Thyroid gland (tissue), 4 donors: ENCODE data around the gene ATL2. TPM values are rescaled to one million over a fixed set of nuclear protein-coding genes. Genes with fewer than 3 reads are reported as not detected.
A peak's percentile ranks its signal among the peaks of the same experiment; 100 is the strongest.

ENCODE experiments used
- DNase-seq, 2 donors: peaks; one replicate each; pipeline ENCODE4 v3.0.0-alpha.2; 2019
- H3K27ac ChIP-seq, 3 donors: fragments of 200-600 bp; sonication (generic); 1 replicate in 2 of 3; 2 replicates in 1 of 3; pipeline ENCODE4 v1.5.1; 2016 to 2019; ENCODE audit warnings: mild to moderate bottlenecking in 1 of 3, moderate library complexity in 1 of 3
- H3K27me3 ChIP-seq: fragments of 200-600 bp; sonication (generic); one replicate; pipeline ENCODE4 v1.5.1; 2019
- H3K36me3 ChIP-seq, 2 donors: fragments of 200-600 bp; sonication (generic); one replicate each; pipeline ENCODE4 v1.5.1; 2016 to 2019
- H3K4me1 ChIP-seq, 2 donors: fragments of 200-600 bp; sonication (generic); one replicate each; pipeline ENCODE4 v1.5.1; 2017 to 2019
- H3K4me3 ChIP-seq, 3 donors: fragments of 200-600 bp; sonication (generic); replicated peaks in 1 of 3; 1 replicate in 2 of 3; 2 replicates in 1 of 3; pipeline ENCODE4 v1.5.1; 2016; ENCODE audit warnings: mild to moderate bottlenecking in 1 of 3
- H3K9me3 ChIP-seq: fragments of 200-600 bp; sonication (generic); one replicate; pipeline ENCODE4 v1.5.1; 2017
- POLR2A ChIP-seq, 2 donors: fragments of 450-650 bp; IDR thresholded peaks; one replicate each; pipeline ENCODE4 v1.6.1; 2017; ENCODE audit warnings: antibody characterized with exemption in 2 of 2, mild to moderate bottlenecking in 2 of 2, moderate library complexity in 1 of 2
- WGBS, 2 donors: methylation state at CpG; one replicate each; pipeline ENCODE4 v1.1.5; 2017; 5-methylcytosine and 5-hydroxymethylcytosine counted together
- intact Hi-C: fragments of 100-400 bp; cut with DNase I; formaldehyde crosslinking; loops from one replicate; pipeline ENCODE4 v1.15.1; 2023
- total RNA-seq, 4 donors: library from RNA; depleted of rRNA; stranded (reverse); fragments of >200 nt; gene quantifications; one replicate each; pipeline ENCODE4 v1.2.3, GENCODE V29; 2016
- TF ChIP-seq, protein P1 (sequence below), 6 experiments: fragments of 200-600 bp in 3 of 6; fragments of 450-650 bp in 3 of 6; sonication (generic) in 3 of 6; IDR thresholded peaks; one replicate each; pipeline ENCODE4 v1.5.1; 2016 to 2019; ENCODE audit warnings: antibody characterized with exemption in 6 of 6, mild to moderate bottlenecking in 2 of 6, inconsistent platforms in 1 of 6, moderate library complexity in 1 of 6

The ATL2 gene
- total RNA-seq, 4 donors from 2014 or later = 126 to 267 (median 146) TPM

DNA sequence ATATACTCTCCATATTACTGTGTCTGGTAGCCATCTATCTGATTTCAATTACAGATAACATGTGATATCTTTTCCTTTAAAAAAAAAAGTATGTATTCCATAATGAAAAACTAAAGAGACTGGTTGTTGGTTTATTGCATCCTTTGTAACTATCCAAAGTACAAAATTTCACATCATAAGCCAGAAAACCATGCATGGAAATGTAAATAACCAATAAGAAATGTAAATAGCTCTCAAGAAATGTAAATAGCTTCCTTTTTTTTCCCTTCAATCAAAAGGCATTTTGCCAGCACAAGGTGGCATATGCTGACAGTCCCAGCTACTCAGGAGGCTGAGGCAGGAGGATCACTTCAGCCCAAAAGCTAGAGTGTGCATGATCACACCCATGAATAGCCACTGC is 59.3 kb downstream of the ATL2 start:
- H3K9me3 ChIP-seq = no peaks in the 10 kb centered on the region
- H3K4me1 ChIP-seq = peaks cover 37 to 47% of the 10 kb centered on the region in 2 donors
- H3K27ac ChIP-seq = peak overlapping the region; percentile 13 to 79 (median 64)
- H3K27me3 ChIP-seq = no peaks in the 10 kb centered on the region
- intact Hi-C loops = loop anchor here (10.0 kb wide), 1 partner anchor 187 kb away; no protein-coding TSS in a partner anchor
- DNase-seq = no peak
- peaks cover 15% of the 10 kb centered on the region in 2 donors for H3K36me3 ChIP-seq
- TF ChIP-seq POLR2A (IDR thresholded peaks at IDR 0.05) = no peak
- TF ChIP-seq, protein P1, sequence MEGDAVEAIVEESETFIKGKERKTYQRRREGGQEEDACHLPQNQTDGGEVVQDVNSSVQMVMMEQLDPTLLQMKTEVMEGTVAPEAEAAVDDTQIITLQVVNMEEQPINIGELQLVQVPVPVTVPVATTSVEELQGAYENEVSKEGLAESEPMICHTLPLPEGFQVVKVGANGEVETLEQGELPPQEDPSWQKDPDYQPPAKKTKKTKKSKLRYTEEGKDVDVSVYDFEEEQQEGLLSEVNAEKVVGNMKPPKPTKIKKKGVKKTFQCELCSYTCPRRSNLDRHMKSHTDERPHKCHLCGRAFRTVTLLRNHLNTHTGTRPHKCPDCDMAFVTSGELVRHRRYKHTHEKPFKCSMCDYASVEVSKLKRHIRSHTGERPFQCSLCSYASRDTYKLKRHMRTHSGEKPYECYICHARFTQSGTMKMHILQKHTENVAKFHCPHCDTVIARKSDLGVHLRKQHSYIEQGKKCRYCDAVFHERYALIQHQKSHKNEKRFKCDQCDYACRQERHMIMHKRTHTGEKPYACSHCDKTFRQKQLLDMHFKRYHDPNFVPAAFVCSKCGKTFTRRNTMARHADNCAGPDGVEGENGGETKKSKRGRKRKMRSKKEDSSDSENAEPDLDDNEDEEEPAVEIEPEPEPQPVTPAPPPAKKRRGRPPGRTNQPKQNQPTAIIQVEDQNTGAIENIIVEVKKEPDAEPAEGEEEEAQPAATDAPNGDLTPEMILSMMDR (IDR thresholded peaks at IDR 0.05) = no peak
- H3K4me3 ChIP-seq = no peak overlapping the region

DNA sequence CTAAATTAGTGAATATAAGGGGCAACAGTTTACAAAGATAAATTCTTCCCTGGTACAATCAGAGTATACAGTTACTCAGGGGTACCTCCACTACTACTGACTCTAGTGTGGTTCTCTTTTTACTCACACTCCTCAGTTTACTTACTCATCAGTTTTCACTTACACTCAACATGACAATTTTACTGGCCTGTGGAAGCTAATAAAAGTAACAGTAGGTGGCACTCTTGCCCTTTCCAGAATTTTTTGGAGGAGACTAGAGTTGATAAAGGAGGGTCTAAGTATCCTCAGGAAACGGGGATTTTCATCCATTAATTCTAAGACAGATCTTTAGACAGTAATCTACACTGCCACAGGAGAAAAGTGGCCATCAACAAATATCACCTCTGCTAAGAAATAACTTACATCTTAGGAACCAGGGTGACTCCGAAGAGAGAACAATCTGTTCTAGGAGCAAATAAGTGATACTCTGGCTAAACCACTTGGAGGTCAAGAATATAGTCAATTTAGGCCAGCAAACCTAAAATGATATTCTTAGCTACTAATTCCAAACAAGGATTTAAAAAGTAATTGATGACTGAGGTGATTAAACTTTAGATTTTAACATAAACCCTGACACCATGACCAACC is 61.3 kb downstream of the ATL2 start:
- intact Hi-C loops = loop anchor here (10.0 kb wide), 1 partner anchor 189 kb away; no protein-coding TSS in a partner anchor
- Histone ChIP-seq H3K27me3 (no peaks in the 10 kb centered on the region), H3K4me1 (peaks cover 27 to 33% of the 10 kb centered on the region in 2 donors), H3K4me3 (no peak overlapping the region), H3K27ac (peak overlapping the region in 2 of 3 donors; percentile 64 to 79), H3K9me3 (no peaks in the 10 kb centered on the region), H3K36me3 (peaks cover 29% of the 10 kb centered on the region in 2 donors)
- DNase-seq = no peak
- 41 to 56% methylated on average over 2 of the region's 2 CpGs for WGBS, 2 donors
- TF ChIP-seq POLR2A (IDR thresholded peaks at IDR 0.05) = no peak
- TF ChIP-seq, protein P1 (IDR thresholded peaks at IDR 0.05) = peak; percentile 41 to 87 (median 76)

DNA sequence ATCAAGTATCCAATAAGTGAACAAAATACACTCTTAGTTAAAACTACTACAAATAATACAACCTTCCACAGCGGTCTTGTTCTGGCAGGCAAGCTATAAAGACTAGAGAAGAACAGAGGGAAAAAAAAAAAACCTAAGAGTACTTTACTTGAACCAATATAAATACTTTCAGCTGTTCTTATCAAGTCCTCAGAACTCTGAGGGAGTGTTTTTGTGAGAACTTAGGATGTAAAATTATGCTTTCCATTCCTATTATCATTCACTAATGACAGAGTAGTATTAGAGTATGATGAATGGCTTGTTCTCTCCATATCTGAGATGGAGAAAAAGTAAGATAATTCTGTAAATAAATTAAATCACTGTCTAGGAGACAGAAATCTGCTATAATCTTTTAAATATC is 68.3 kb downstream of the ATL2 start:
- Histone ChIP-seq H3K36me3 (peaks cover 18 to 26% of the 10 kb centered on the region in 2 donors), H3K27me3 (no peaks in the 10 kb centered on the region), H3K9me3 (no peaks in the 10 kb centered on the region), H3K4me1 (peaks cover 2 to 6% of the 10 kb centered on the region in 2 donors), H3K4me3 (no peak overlapping the region), H3K27ac (no peak overlapping the region)
- TF ChIP-seq, protein P1 (IDR thresholded peaks at IDR 0.05) = no peak
- TF ChIP-seq POLR2A (IDR thresholded peaks at IDR 0.05) = no peak
- DNase-seq = no peak
- intact Hi-C loops = no loop called here
- WGBS, 2 donors = 57 to 72% methylated on average over 1 of the region's 1 CpG

DNA sequence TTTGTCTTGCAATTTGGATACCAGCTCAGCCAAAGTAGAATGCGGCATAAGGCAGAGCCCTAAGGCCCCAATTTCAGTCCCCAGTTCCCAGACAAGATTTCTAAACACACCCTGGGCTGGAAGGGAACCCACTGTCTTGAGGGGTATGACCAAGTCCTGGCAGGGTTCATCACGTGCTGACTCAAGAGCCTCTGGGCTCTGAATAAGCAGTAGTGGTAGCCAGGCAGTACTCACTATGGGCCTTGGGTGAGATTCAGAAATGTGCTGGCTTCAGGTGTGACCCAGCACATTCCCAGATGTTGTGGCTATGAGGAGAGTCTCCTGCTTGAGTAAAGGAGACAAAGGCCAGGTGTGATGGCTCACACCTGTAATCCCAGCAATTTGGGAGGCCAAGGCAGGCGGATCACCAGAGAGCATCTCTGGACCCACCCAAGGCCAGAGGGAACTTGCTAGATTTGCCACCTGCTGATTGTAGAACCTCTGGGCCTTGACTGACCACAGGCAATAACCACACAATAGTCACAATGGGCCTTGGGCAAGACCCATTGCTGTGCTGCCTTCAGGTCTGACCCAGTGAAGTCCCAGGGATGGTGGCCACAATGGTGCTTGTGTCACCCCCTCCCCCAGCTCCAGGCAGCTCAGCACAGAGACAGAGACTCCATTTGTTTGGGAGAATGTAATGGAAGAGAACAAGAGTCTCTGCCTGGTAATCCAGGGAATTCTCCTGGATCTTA is 74.9 kb downstream of the ATL2 start:
- 62 to 95% methylated on average over 2 to 3 of the region's 3 CpGs for WGBS, 2 donors
- Histone ChIP-seq H3K9me3 (no peaks in the 10 kb centered on the region), H3K27me3 (no peaks in the 10 kb centered on the region), H3K4me1 (peaks cover 28% of the 10 kb centered on the region in 2 donors), H3K27ac (peak overlapping the region in 1 of 3 donors; percentile 28), H3K36me3 (peaks cover 13 to 23% of the 10 kb centered on the region in 2 donors), H3K4me3 (no peak overlapping the region)
- intact Hi-C loops = no loop called here
- TF ChIP-seq, protein P1 (IDR thresholded peaks at IDR 0.05) = no peak
- no peak for TF ChIP-seq POLR2A (IDR thresholded peaks at IDR 0.05)
- DNase-seq = peak in 1 of 2 donors; percentile 14
